Measurements from ENCODE around the gene COL1A2. TPM values are rescaled to one million over a fixed set of nuclear protein-coding genes. Genes with fewer than 3 reads are reported as not detected.

COL1A2 gene
- total and polyA plus RNA-seq, 2 of the 13 experiments (the other 11 are each of a cell fraction or from before 2014, with no cell fraction given) = not detected

DNA sequence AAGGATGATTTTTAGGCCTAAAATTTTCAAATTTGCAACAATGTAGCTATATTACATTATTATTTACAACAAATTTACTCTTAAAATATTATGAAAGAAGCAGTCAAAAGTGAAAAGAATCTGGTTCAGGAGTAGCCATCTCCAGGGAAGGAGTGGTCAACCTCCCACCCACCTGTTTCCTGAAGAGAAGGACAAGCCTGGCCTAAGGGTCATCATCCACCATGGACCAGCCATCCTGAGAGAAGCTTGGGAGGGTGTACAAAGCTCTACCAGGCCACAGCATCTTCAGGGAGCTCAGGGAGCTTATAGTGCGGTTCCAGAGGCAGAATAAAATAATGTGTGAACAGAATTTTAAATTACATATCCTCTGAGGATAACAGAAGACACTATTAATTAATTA lies 38.1 kb downstream of the COL1A2 start (continued):
- TF ChIP-seq, protein P1, sequence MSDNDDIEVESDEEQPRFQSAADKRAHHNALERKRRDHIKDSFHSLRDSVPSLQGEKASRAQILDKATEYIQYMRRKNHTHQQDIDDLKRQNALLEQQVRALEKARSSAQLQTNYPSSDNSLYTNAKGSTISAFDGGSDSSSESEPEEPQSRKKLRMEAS (IDR thresholded peaks at IDR 0.05) = no peak
- TF ChIP-seq ZZZ3 (CRISPR knock-in tag; IDR thresholded peaks at IDR 0.05; ENCODE audit: borderline replicate concordance) = no peak
- TF ChIP-seq, protein P2, sequence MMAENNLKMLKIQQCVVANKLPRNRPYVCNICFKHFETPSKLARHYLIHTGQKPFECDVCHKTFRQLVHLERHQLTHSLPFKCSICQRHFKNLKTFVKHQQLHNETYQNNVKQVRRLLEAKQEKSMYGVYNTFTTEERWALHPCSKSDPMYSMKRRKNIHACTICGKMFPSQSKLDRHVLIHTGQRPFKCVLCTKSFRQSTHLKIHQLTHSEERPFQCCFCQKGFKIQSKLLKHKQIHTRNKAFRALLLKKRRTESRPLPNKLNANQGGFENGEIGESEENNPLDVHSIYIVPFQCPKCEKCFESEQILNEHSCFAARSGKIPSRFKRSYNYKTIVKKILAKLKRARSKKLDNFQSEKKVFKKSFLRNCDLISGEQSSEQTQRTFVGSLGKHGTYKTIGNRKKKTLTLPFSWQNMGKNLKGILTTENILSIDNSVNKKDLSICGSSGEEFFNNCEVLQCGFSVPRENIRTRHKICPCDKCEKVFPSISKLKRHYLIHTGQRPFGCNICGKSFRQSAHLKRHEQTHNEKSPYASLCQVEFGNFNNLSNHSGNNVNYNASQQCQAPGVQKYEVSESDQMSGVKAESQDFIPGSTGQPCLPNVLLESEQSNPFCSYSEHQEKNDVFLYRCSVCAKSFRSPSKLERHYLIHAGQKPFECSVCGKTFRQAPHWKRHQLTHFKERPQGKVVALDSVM (CRISPR knock-in tag; IDR thresholded peaks at IDR 0.05) = no peak
- TF ChIP-seq, protein P3, sequence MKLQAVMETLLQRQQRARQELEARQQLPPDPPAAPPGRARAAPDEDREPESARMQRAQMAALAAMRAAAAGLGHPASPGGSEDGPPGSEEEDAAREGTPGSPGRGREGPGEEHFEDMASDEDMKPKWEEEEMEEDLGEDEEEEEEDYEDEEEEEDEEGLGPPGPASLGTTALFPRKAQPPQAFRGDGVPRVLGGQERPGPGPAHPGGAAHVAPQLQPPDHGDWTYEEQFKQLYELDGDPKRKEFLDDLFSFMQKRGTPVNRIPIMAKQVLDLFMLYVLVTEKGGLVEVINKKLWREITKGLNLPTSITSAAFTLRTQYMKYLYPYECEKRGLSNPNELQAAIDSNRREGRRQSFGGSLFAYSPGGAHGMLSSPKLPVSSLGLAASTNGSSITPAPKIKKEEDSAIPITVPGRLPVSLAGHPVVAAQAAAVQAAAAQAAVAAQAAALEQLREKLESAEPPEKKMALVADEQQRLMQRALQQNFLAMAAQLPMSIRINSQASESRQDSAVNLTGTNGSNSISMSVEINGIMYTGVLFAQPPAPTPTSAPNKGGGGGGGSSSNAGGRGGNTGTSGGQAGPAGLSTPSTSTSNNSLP (IDR thresholded peaks at IDR 0.05; ENCODE audit: low read depth, low read length) = no peak
- no peak for TF ChIP-seq ZNF777 (CRISPR knock-in tag; IDR thresholded peaks at IDR 0.05)

DNA sequence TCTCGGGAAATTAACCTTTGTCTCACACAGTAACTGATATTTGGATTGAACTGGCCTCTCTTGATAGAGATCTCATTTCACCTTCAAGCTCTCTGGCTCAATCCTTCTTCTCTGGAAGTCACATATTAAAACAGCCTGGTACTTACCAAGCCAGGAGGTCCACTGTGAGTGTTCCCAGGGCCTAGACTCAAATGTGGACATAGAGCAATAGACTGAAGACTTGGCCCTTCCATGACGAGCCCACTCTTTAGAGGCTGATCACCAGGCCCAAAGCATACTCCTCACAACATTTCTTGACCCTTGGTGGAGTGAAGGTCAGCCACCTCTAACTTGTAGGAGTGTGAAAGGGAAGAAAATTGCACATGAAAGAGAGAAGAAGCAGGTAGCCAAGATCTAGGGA lies 38.5 kb downstream of the COL1A2 start:
- Histone ChIP-seq H3K4me3 (replicated peaks in 1 of 3; ENCODE audit: insufficient read depth in 1 of 3, low read depth in 2 of 3, low read length in 3 of 3) (no peak overlapping the region), H3K36me3 (replicated peaks in 1 of 2; ENCODE audit: control insufficient read depth in 1 of 2, insufficient read depth in 2 of 2, low read length in 2 of 2) (no peaks in the 10 kb centered on the region), H3K27me3 (ENCODE audit: control insufficient read depth in 1 of 2, insufficient read depth in 2 of 2, low read length in 2 of 2) (no peaks in the 10 kb centered on the region; a peak in 1 of 5 replicates), H3K27ac (ENCODE audit: extremely low read length, insufficient read depth, low read length) (no peak overlapping the region), H3K4me2 (ENCODE audit: low read depth, low read length) (no peak overlapping the region), H2AFZ (ENCODE audit: low read length) (no peak overlapping the region), H3K79me2 (ENCODE audit: insufficient read depth, low read length) (no peaks in the 10 kb centered on the region), H3K4me1 (ENCODE audit: insufficient read depth, low read length) (peaks cover 31% of the 10 kb centered on the region), H3K9me3 (ENCODE audit: low read length) (no peaks in the 10 kb centered on the region), H3K9ac (ENCODE audit: insufficient read depth, low read depth, low read length) (no peak overlapping the region), H4K20me1 (ENCODE audit: insufficient read depth, low read length) (no peaks in the 10 kb centered on the region)
- no peak for DNase-seq (ENCODE audit: low spot score)
- ChIA-PET POLR2A (no interaction called here), CTCF (ENCODE audit: low intra/inter-chr PET ratio, low total read pairs) (no interaction called here)
- no TSS peak for BruUV-seq (replicated peaks)
- in situ Hi-C loops (cut with HindIII; ENCODE audit: extremely low pct_ligation_motif_present, low pct_unique_long_range_greater_than_20kb) = loop anchor here (25.0 kb wide), 1 partner anchor 804 kb away; no protein-coding TSS in a partner anchor
- ATAC-seq = no peak
- no peak for FAIRE-seq
- intact Hi-C loops (cut with micrococcal nuclease; ENCODE audit: unreplicated experiment) = no loop called here
- 3% methylated on average over 2 of the region's 2 CpGs for WGBS (ENCODE audit: low lambda C conversion rate)
- TF ChIP-seq YY1 (IDR thresholded peaks at IDR 0.05; ENCODE audit: insufficient read depth, insufficient replicate concordance, low read depth, low read length) (no peak), HOXA3 (CRISPR knock-in tag; IDR thresholded peaks at IDR 0.05) (no peak), ZFP36L2 (CRISPR knock-in tag; IDR thresholded peaks at IDR 0.05) (no peak), ZNF558 (CRISPR knock-in tag; IDR thresholded peaks at IDR 0.05; ENCODE audit: borderline replicate concordance) (no peak), ZBTB21 (CRISPR knock-in tag; IDR thresholded peaks at IDR 0.05) (no peak), KLF12 (CRISPR knock-in tag; IDR thresholded peaks at IDR 0.05; ENCODE audit: borderline replicate concordance) (no peak), RFX3 (CRISPR knock-in tag; IDR thresholded peaks at IDR 0.05) (no peak), TBX2 (CRISPR knock-in tag; IDR thresholded peaks at IDR 0.05; ENCODE audit: borderline replicate concordance) (no peak), RORA (CRISPR knock-in tag; IDR thresholded peaks at IDR 0.05) (no peak), EED (CRISPR knock-in tag; IDR thresholded peaks at IDR 0.05) (no peak), ZNF263 (CRISPR knock-in tag; IDR thresholded peaks at IDR 0.05) (no peak), ZFP37 (CRISPR knock-in tag; IDR thresholded peaks at IDR 0.05; ENCODE audit: borderline replicate concordance) (no peak)
- TF ChIP-seq, protein P4, sequence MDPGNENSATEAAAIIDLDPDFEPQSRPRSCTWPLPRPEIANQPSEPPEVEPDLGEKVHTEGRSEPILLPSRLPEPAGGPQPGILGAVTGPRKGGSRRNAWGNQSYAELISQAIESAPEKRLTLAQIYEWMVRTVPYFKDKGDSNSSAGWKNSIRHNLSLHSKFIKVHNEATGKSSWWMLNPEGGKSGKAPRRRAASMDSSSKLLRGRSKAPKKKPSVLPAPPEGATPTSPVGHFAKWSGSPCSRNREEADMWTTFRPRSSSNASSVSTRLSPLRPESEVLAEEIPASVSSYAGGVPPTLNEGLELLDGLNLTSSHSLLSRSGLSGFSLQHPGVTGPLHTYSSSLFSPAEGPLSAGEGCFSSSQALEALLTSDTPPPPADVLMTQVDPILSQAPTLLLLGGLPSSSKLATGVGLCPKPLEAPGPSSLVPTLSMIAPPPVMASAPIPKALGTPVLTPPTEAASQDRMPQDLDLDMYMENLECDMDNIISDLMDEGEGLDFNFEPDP (CRISPR knock-in tag; conservative IDR thresholded peaks at IDR 0.05) = no peak
- TF ChIP-seq, protein P5, sequence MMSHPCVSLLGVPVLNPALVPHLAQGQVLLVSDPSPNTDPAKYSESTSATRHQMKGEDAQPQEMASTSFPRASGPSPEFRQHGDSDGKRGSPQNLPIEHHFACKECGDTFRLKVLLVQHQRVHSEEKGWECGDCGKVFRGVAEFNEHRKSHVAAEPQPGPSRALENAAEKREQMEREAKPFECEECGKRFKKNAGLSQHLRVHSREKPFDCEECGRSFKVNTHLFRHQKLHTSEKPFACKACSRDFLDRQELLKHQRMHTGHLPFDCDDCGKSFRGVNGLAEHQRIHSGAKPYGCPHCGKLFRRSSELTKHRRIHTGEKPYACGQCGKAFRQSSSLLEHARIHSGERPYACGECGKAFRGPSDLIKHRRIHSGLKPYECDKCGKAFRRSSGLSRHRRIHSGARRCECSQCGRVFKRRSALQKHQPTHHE (CRISPR knock-in tag; IDR thresholded peaks at IDR 0.05; ENCODE audit: borderline replicate concordance) = no peak
